ENCODE data around the gene SLC35E2B. TPM values are rescaled to one million over a fixed set of nuclear protein-coding genes. Genes with fewer than 3 reads are reported as not detected.
A peak's percentile ranks its signal among the peaks of the same experiment; 100 is the strongest.

Gene SLC35E2B
- total and polyA plus RNA-seq, 5 experiments from 2014 or later = 30.2 to 110 (median 45.1) TPM

DNA sequence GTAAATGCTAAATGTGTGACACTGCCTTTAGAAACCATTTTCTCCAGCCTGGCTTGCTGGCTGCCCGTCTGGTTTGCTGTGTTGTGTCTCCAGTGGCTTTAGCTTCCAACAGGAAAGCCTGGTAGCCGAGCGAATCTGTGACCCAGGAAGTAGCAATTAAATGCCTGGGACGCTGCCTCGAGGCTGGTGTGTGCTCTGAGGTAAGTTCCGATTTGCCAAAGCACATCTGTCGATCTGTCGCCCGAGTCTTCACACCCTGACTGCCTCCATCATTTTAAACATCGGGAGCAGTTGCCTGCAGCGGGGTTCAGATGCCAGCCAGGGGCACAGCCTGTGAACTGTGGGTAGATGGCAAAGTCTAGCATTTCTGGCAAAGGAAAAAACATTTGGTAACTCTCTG lies 75.1 kb downstream of the SLC35E2B start:
- Mint-ChIP-seq H3K27ac (peak overlapping the region in 7 of 10 donors; percentile 22 to 89 (median 56)), H3K27me3 (no peaks in the 10 kb centered on the region), H3K36me3 (no peaks in the 10 kb centered on the region), H3K4me3 (peak overlapping the region in 8 of 10 donors; percentile 62 to 90 (median 76)), H3K9me3 (no peaks in the 10 kb centered on the region), H3K4me1 (peaks cover 10 to 29% (median 27%) of the 10 kb centered on the region in 4 donors)
- ATAC-seq (no peak), DNase-seq (no peak)
- POLR2A ChIA-PET = interaction anchor here (0.6 to 9.7 kb wide), 2 partner anchors 10 to 36 kb away, joined by 3 to 246 read pairs; partner anchors contain the start of gene MMP23B

DNA sequence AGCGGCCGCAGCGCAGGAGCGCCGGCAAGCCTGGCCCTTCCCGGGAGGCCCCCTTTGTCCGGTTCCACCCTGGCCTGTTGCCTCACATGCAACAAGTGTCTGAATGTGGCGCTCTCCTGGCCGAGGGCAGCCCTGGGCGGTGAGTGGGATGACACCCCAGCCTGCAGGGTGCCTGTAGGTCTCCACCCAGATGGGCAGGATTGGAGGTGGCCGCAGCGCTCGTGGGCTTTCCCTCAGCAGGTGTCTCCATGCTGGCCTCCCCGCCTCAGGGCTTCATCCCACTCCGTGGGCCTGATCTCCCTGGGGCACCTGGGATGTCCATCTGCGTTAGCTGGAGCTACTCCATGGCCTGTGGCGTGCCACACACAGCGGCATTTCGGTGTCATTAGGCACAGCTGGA lies 75.8 kb downstream of the SLC35E2B start:
- H3K4me3 Mint-ChIP-seq = peak overlapping the region; percentile 62 to 90 (median 77)
- H3K27me3 Mint-ChIP-seq = no peaks in the 10 kb centered on the region
- no peaks in the 10 kb centered on the region for H3K9me3 Mint-ChIP-seq
- no peaks in the 10 kb centered on the region for H3K36me3 Mint-ChIP-seq
- DNase-seq = peak in 1 of 10 donors; percentile 62
- H3K4me1 Mint-ChIP-seq = peaks cover 8 to 32% (median 31%) of the 10 kb centered on the region in 4 donors
- ATAC-seq = no peak
- POLR2A ChIA-PET = interaction anchor here (6.1 to 9.7 kb wide), 2 partner anchors 11 to 14 kb away, joined by 43 to 246 read pairs; partner anchors contain the start of gene MMP23B
- peak overlapping the region in 7 of 10 donors; percentile 54 to 93 (median 89) for H3K27ac Mint-ChIP-seq

DNA sequence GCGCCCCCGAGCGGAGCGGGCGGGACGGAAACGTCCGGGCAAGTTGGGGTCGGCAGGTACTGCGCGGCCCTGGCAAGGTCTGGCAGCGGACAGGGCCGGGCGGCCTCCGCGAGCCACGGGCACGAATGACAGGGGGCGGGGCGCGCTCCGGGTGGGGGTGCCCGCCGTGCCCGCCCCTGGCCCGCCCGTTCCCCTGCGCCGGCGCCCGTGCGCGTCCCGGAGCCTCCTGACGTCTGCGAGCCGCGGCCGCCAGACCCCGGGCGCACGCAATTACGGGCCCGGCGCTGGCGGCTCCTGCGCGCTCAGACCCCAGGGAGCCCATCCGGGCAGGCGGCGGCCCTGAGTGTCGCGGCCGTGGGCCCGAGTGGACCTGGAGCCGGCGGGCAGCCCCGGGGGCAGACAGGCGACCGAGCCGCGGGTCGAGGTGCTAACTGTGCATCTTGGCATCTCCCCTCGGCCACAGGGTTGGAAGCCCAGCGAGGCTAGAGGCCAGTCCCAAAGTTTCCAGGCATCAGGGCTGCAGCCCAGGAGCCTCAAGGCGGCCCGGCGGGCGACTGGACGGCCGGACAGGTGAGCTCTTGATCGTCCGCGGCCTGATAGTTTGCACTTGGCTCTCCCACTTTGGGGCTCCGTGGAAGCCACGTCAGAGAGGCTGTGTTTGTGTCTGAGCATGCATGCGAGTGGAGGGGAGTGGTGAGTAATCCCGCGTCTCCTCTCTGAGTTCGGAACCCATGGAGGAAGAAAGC lies 76.4 kb downstream of the SLC35E2B start:
- H3K27ac Mint-ChIP-seq = peak overlapping the region in 8 of 10 donors; percentile 74 to 93 (median 87)
- H3K9me3 Mint-ChIP-seq = no peaks in the 10 kb centered on the region
- POLR2A ChIA-PET = interaction anchor here (0.6 to 9.7 kb wide), 14 partner anchors 9 to 283 kb away, joined by 3 to 246 read pairs (median 8); partner anchors contain the start of genes ATAD3A, AURKAIP1, MMP23B and SSU72
- peaks cover 8 to 33% (median 31%) of the 10 kb centered on the region in 4 donors for H3K4me1 Mint-ChIP-seq
- ATAC-seq (peak; percentile 3 to 21), DNase-seq (peak in 6 of 10 donors; percentile 26 to 69 (median 51))
- no peaks in the 10 kb centered on the region for H3K27me3 Mint-ChIP-seq
- no peaks in the 10 kb centered on the region for H3K36me3 Mint-ChIP-seq
- H3K4me3 Mint-ChIP-seq = peak overlapping the region; percentile 62 to 90 (median 76)

DNA sequence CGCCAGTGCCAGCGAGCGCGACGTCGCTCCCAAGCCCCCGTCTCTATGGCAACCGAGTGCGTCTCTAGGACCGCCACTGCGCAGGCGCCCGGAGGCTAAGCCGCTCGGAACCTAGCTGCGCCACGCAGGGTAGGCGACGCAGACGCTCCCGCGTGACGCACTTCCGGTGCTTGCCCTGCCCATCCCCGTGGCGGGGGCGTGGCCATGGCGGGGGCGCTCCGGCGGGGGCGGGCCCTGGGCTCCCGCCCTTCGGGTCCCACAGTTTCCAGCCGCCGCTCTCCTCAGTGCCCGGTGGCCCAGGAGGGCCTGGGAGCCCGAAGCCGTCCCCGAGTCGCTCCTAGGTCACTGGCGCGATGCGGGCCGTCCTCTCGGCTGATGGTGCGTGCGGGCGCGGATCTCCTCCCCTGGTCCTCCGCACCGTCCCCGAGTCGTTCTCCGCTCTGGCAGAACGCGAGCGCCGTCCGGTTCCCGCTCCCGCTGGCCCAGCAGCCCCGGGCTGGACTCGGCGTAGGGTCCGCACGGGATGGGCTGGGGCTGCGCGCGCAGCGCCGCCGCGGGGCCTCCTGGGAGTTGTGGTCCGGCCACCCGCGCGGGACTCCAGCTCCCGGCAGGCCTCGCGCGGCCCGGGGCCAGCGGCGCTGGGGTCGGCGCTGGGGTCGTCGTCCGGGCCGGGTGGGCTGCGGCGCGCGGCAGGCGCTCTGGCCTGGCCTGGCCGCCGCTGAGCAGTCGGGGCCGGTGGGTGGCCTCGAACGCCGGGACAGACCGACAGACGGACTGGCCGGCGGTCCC lies 77.1 kb downstream of the SLC35E2B start, which contains the start of gene MIB2:
TSS of gene MIB2 (plus strand) at position 245 of the 789 bp plus-strand sequence. CDS start 7,953 bp downstream, outside the sequence.
- Mint-ChIP-seq H3K27me3 (no peaks in the 10 kb centered on the region), H3K4me3 (peak within 1 kb of the TSS; percentile 92 to 99 (median 97)), H3K9me3 (no peaks in the 10 kb centered on the region), H3K27ac (peak within 1 kb of the TSS; percentile 94 to 100 (median 99)), H3K36me3 (no peaks in the 10 kb centered on the region), H3K4me1 (peaks cover 8 to 33% (median 31%) of the 10 kb centered on the region in 4 donors)
- POLR2A ChIA-PET = interaction anchor here (0.6 to 9.7 kb wide), 22 partner anchors 8 to 283 kb away, joined by 3 to 246 read pairs (median 6); partner anchors contain the start of genes ATAD3A, AURKAIP1, CCNL2 and FNDC10
- ATAC-seq (peak; percentile 74 to 79), DNase-seq (peak; percentile 96 to 99 (median 99))

DNA sequence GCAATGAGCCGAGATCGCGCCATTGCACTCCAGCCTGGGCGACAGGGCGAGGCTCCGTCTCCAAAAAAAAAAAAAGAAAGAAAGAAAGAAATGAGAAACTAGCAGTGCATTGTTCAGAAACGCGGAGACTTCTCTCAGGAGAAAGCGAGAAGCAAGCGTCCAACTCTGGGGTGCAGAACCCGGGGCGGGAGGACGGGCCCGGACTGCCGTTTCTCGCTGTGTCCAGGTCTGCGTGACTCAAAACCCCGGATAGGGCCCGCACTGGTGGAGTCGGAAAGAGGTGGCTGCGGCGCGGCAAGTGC lies 77.7 kb downstream of the SLC35E2B start:
- no peaks in the 10 kb centered on the region for H3K27me3 Mint-ChIP-seq
- peak; percentile 2 to 9 for ATAC-seq
- POLR2A ChIA-PET = interaction anchor here (0.6 to 9.7 kb wide), 19 partner anchors 8 to 282 kb away, joined by 3 to 246 read pairs (median 8); partner anchors contain the start of genes AURKAIP1, CCNL2, FNDC10 and MMP23B
- no peaks in the 10 kb centered on the region for H3K36me3 Mint-ChIP-seq
- no peaks in the 10 kb centered on the region for H3K9me3 Mint-ChIP-seq
- DNase-seq = no peak
- H3K4me3 Mint-ChIP-seq = peak overlapping the region; percentile 92 to 99 (median 97)
- peak overlapping the region; percentile 94 to 100 (median 99) for H3K27ac Mint-ChIP-seq
- peaks cover 8 to 33% (median 31%) of the 10 kb centered on the region in 4 donors for H3K4me1 Mint-ChIP-seq

DNA sequence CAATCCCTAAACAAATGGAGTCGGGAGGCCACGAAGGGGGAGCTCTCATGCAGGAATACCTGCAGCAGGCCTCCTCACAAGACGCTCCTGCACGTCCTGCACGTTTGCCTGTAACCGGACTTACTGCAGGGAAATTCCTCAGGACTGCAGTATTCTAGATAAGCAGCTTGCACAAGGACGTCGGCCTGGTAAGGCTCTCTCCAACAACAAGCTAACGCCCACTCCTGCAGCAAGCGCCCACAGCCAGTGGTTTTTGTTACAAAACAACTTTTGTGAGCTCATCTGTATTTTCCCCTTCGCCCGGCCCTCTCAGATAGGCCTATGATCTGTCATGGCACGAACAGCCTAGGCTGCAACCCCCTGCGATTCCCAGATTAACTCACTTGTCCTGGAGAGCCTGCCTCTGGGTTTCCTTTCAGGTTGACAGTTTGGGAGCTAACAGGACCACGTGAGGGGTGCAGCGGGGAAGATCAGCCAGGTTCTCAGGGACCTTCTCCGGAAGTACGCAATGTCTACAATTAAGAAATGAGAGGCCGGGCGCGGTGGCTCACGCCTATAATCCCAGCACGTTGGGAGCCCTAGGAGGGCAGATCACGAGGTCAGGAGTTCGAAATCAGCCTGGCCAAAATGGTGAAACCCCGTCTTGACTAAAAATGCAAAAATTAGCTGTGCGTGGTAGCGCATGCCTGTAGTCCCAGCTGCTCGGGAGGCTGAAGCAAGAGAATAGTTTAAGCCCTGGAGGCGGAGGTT lies 78.2 kb downstream of the SLC35E2B start:
- peaks cover 8 to 33% (median 31%) of the 10 kb centered on the region in 4 donors for H3K4me1 Mint-ChIP-seq
- ATAC-seq (peak; percentile 39 to 42), DNase-seq (peak in 9 of 10 donors; percentile 47 to 86 (median 71))
- peak overlapping the region; percentile 92 to 99 (median 97) for H3K4me3 Mint-ChIP-seq
- POLR2A ChIA-PET = interaction anchor here (0.6 to 9.7 kb wide), 21 partner anchors 7 to 282 kb away, joined by 3 to 246 read pairs (median 6); partner anchors contain the start of genes AURKAIP1, CCNL2, FNDC10 and MMP23B
- no peaks in the 10 kb centered on the region for H3K36me3 Mint-ChIP-seq
- peak overlapping the region; percentile 94 to 100 (median 99) for H3K27ac Mint-ChIP-seq
- H3K9me3 Mint-ChIP-seq = no peaks in the 10 kb centered on the region
- no peaks in the 10 kb centered on the region for H3K27me3 Mint-ChIP-seq

DNA sequence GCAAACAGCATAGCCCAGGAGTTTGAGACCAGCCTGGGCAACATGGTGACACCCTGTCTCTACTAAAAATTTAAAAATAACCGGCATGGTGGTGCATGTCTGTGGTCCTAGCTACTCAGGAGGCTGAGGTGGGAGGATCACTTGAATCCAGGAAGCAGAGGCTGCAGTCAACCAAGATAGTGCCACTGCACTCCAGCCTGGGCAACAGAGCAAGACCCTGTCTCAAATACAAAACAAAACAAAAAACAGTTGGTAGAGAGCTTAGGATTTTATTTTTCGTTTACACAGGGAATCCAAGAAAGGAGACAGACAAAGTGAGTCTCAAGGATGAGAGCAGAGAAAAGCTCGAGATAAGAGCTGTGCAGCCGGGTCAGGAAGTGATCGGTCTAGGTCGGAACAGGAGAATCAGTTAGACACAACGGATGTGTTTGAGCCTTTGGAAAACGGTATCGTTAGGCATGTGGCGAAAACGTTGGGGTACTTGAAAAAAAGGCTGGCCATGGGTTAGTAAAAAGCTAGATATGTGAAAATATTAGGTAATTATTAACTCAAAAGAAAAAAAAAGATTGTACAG lies 79.0 kb downstream of the SLC35E2B start:
- H3K27ac Mint-ChIP-seq = peak overlapping the region; percentile 94 to 100 (median 99)
- H3K4me3 Mint-ChIP-seq = peak overlapping the region; percentile 92 to 99 (median 97)
- no peaks in the 10 kb centered on the region for H3K36me3 Mint-ChIP-seq
- ATAC-seq (no peak), DNase-seq (no peak)
- POLR2A ChIA-PET = interaction anchor here (0.8 to 9.7 kb wide), 13 partner anchors 11 to 238 kb away, joined by 3 to 246 read pairs (median 8); partner anchors contain the start of genes AURKAIP1, CCNL2, FNDC10 and MMP23B
- H3K27me3 Mint-ChIP-seq = no peaks in the 10 kb centered on the region
- no peaks in the 10 kb centered on the region for H3K9me3 Mint-ChIP-seq
- H3K4me1 Mint-ChIP-seq = peaks cover 8 to 33% (median 31%) of the 10 kb centered on the region in 4 donors

DNA sequence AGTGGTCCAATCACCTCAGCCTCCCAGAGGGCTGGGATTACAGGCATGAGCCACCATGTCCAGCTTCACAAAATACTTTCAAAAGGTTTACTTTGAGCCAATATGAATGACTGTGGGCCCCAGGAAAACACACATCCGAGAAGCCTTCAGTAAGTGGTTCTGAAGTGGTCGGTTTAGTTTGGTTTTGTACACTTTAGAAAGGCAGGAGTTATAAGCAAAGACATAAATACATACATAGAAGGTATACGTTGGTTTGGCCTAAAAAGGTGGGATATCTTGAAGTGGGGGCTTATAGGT lies 80.5 kb downstream of the SLC35E2B start:
- Mint-ChIP-seq H3K9me3 (no peaks in the 10 kb centered on the region), H3K27ac (peak overlapping the region in 9 of 10 donors; percentile 14 to 88 (median 45)), H3K27me3 (no peaks in the 10 kb centered on the region), H3K4me3 (peak overlapping the region in 5 of 10 donors; percentile 2 to 33 (median 8)), H3K4me1 (peaks cover 9 to 33% (median 30%) of the 10 kb centered on the region in 4 donors), H3K36me3 (no peaks in the 10 kb centered on the region)
- no peak for DNase-seq
- POLR2A ChIA-PET = interaction anchor here (0.7 to 9.7 kb wide), 3 partner anchors 9 to 33 kb away, joined by 5 to 246 read pairs (median 43); partner anchors contain the start of gene MMP23B
- no peak for ATAC-seq

DNA sequence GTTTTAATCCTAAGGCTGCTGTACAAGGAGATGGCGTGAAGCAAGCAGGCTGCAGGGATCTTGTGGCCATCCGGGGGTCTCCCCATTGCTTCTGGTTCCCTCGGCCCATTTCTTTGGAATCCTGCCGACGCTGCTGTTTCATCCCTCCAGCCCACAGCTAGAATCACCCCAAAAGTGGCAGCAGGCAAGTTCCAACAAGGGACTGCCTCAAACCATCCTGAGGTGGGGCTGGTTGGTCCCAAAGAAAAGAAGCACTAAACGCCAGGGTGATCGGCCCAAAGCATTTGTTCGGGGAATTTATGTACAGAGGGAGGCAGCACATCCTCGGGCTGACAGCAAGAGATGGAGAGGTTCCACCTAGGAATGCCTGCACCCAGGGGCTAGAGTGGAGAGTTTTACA lies 81.8 kb downstream of the SLC35E2B start:
- ATAC-seq (no peak), DNase-seq (no peak)
- Mint-ChIP-seq H3K36me3 (no peaks in the 10 kb centered on the region), H3K9me3 (no peaks in the 10 kb centered on the region), H3K27ac (peak overlapping the region in 7 of 10 donors; percentile 8 to 79 (median 48)), H3K4me3 (no peak overlapping the region), H3K4me1 (peaks cover 13 to 37% (median 31%) of the 10 kb centered on the region in 4 donors), H3K27me3 (no peaks in the 10 kb centered on the region)
- POLR2A ChIA-PET = interaction anchor here (0.7 to 6.1 kb wide), 5 partner anchors 8 to 178 kb away, joined by 3 to 43 read pairs (median 4); no protein-coding TSS in a partner anchor

DNA sequence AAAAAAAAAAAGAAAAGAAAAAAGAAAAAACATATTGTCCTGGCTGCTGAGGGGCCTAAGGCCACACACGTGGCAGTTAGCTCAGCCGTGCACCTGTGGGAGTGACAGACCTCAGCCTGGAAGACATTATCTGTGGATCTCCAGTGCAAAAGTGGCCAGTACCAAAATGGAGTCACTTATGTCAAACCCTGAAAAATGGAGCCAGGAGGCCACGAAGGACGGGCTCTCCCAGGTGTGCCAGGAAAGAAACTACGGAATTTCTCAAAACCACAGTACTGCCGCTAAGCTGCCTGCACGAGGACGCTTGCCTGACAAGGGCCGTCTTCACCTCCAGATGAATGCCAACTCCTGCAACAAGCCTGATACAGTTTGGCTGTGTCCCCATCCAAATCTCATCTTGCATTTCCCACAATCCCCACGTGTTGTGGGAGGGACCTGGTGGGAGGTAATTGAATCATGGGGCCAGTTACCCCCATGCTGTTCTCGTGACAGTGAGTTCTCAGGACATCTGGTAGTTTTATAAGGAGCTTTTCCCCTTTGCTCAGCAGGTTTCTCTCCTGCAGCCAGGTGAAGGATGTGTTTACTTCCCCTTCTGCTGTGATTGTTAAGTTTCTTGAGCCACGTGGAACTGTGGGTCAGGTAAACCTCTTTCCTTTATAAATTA lies 82.6 kb downstream of the SLC35E2B start:
- no peak for ATAC-seq
- Mint-ChIP-seq H3K36me3 (no peaks in the 10 kb centered on the region), H3K4me1 (peaks cover 13 to 36% (median 31%) of the 10 kb centered on the region in 4 donors), H3K4me3 (no peak overlapping the region), H3K27me3 (no peaks in the 10 kb centered on the region), H3K9me3 (no peaks in the 10 kb centered on the region), H3K27ac (peak overlapping the region in 3 of 10 donors; percentile 8 to 37 (median 36))
- no peak for DNase-seq
- POLR2A ChIA-PET = interaction anchor here (0.7 to 1.4 kb wide), 4 partner anchors 19 to 59 kb away, joined by 3 to 6 read pairs (median 4); no protein-coding TSS in a partner anchor

Data from naive thymus-derived CD8-positive, alpha-beta T cell (primary cell).